HepG2 (cell line): ENCODE results near the gene HSD17B8. TPM values are rescaled to one million over a fixed set of nuclear protein-coding genes. Genes with fewer than 3 reads are reported as not detected.

ENCODE experiments used
- AGO2 ChIP-seq: fragments of 200-400 bp; formaldehyde crosslinking; optimal IDR thresholded peaks from 2 replicates; pipeline ENCODE3; 2017; ENCODE audit warnings: mild to moderate bottlenecking, low read depth, low read length, moderate library complexity
- BCL3 ChIP-seq: sonication (generic); formaldehyde crosslinking; IDR thresholded peaks from 2 replicates; pipeline ENCODE4 v1.5.1; 2020; ENCODE audit warnings: mild to moderate bottlenecking, missing genetic modification reagents, moderate library complexity
- CSRNP1 ChIP-seq: sonication (generic); formaldehyde crosslinking; IDR thresholded peaks from 2 replicates; pipeline ENCODE4 v1.8.1; 2023; ENCODE audit warnings: mild to moderate bottlenecking, missing genetic modification reagents
- DMAP1 ChIP-seq: IDR thresholded peaks from 2 replicates; pipeline ENCODE4 v1.6.1; 2016
- E2F2 ChIP-seq: sonication (generic); formaldehyde crosslinking; IDR thresholded peaks from 2 replicates; pipeline ENCODE4 v1.4.0; 2020; ENCODE audit warnings: missing genetic modification reagents, borderline replicate concordance
- ELK4 ChIP-seq: sonication (generic); formaldehyde crosslinking; IDR thresholded peaks from 2 replicates; pipeline ENCODE4 v1.9.0; 2021; ENCODE audit warnings: missing genetic modification reagents, borderline replicate concordance
- HDAC1 ChIP-seq: sonication (generic); formaldehyde crosslinking; IDR thresholded peaks from 2 replicates; pipeline ENCODE4 v1.5.1; 2020; ENCODE audit warnings: mild to moderate bottlenecking, missing genetic modification reagents
- HDAC6 ChIP-seq: fragments of 200-600 bp; sonication (generic); IDR thresholded peaks from 2 replicates; pipeline ENCODE4 v1.7.0; 2017; ENCODE audit warnings: mild to moderate bottlenecking, antibody characterized with exemption, low read length, low read depth
- KLF16 ChIP-seq, 2 experiments: sonication (generic) in 1 of 2; formaldehyde crosslinking in 1 of 2; IDR thresholded peaks; 2 replicates each; pipeline versions ENCODE4 v1.6.1 to v1.8.0; 2016 to 2023; ENCODE audit warnings: missing genetic modification reagents in 2 of 2, missing compliant biosample characterization in 1 of 2
- THYN1 ChIP-seq: sonication (generic); formaldehyde crosslinking; IDR thresholded peaks from 2 replicates; pipeline ENCODE4 v1.8.1; 2023; ENCODE audit warnings: low read depth, mild to moderate bottlenecking, moderate library complexity, missing genetic modification reagents, borderline replicate concordance
- ZNF329 ChIP-seq: sonication (generic); formaldehyde crosslinking; IDR thresholded peaks from 2 replicates; pipeline ENCODE4 v1.9.0; 2021; ENCODE audit warnings: low read depth, mild to moderate bottlenecking, missing genetic modification reagents
- ZNF605 ChIP-seq: sonication (generic); formaldehyde crosslinking; IDR thresholded peaks from 2 replicates; pipeline ENCODE4 v1.8.0; 2022; ENCODE audit warnings: mild to moderate bottlenecking, missing genetic modification reagents
- ZNF687 ChIP-seq: sonication (generic); formaldehyde crosslinking; IDR thresholded peaks from 2 replicates; pipeline ENCODE4 v1.5.1; 2020; ENCODE audit warnings: mild to moderate bottlenecking, missing genetic modification reagents, moderate library complexity
- ZNF740 ChIP-seq: sonication (generic); formaldehyde crosslinking; IDR thresholded peaks from 2 replicates; pipeline ENCODE4 v1.4.0; 2020; ENCODE audit warnings: missing genetic modification reagents
- ZNF800 ChIP-seq: sonication (generic); formaldehyde crosslinking; IDR thresholded peaks from 2 replicates; pipeline ENCODE4 v1.4.0; 2020; ENCODE audit warnings: missing genetic modification reagents
- polyA plus RNA-seq, 8 experiments: library from polyadenylated mRNA; depleted of rRNA in 3 of 8; stranded (reverse) in 7 of 8; unstranded in 1 of 8; fragments of >200 nt; fragmentation: Illumina TruSeq in 4 of 8; extraction: Trizol in 4 of 8; gene quantifications; 2 replicates each; pipeline versions ENCODE4 v1.2.1 to v1.2.3, GENCODE V29; 2011 to 2016; ENCODE audit warnings: low read depth in 4 of 8, missing spikeins in 1 of 8, mixed read lengths in 1 of 8; ENCODE audit not compliant: insufficient read depth in 1 of 8
- total RNA-seq, 5 experiments: library from RNA; depleted of rRNA; stranded (reverse); fragments of >200 nt; fragmentation: Illumina TruSeq; extraction: Trizol; gene quantifications; 2 replicates each; pipeline ENCODE4 v1.2.3, GENCODE V29; 2016; ENCODE audit warnings: low read depth in 1 of 5

The HSD17B8 gene
- total and polyA plus RNA-seq, 2 of the 13 experiments (the other 11 are each of a cell fraction or from before 2014, with no cell fraction given) = 12.6 to 20.1 TPM

GRCh38 chr6:33213166-33213988 lies 8.9 kb downstream of the HSD17B8 start (continued):
- peak; percentile 54 for TF ChIP-seq ZNF687
- 0 out of 2 replicates have a peak, but pooled peaks have one; percentile 40 for TF ChIP-seq E2F2 (CRISPR knock-in tag)
- peak; percentile 84; the same call in 1 of the 2 replicates for TF ChIP-seq BCL3 (CRISPR knock-in tag)
- no peak for TF ChIP-seq ZNF740 (CRISPR knock-in tag)
- TF ChIP-seq HDAC6 = no peak
- TF ChIP-seq CSRNP1 (CRISPR knock-in tag) = peak; percentile 48; the same call in 1 of the 2 replicates
- no peak for TF ChIP-seq DMAP1
- TF ChIP-seq ZNF605 = 0 out of 2 replicates have a peak, but pooled peaks have one; percentile 10
- no peak for TF ChIP-seq KLF16 (CRISPR knock-in tag; IDR thresholded peaks at IDR 0.05)
- no peak for TF ChIP-seq HDAC1 (CRISPR knock-in tag)
- peak; percentile 66; the same call in 1 of the 2 replicates for TF ChIP-seq ZNF800
- TF ChIP-seq ELK4 = no peak
- TF ChIP-seq ZNF329 (CRISPR knock-in tag) = no peak
- no peak for TF ChIP-seq THYN1 (CRISPR knock-in tag)
- peak; percentile 99 for TF ChIP-seq AGO2
